Suppressor macrophage treated with lipopolysaccharide for 1 hour (primary cell): ENCODE results near the gene LRRC2.
"Not testable (repeated sequence)": the region's sequence is repeated elsewhere in the genome, so short reads cannot be mapped to it uniquely, and the experiment has no call there.

ENCODE experiments used
- DNase-seq, 3 donors: peaks; one replicate each; pipeline ENCODE4 v3.0.0-alpha.2; 2020 to 2022

LRRC2 gene

GRCh38 chr3:46580675-46581074, 14.6 kb upstream of the LRRC2 start:
- no peak for DNase-seq

GRCh38 chr3:46579756-46580286, 13.7 kb upstream of the LRRC2 start:
- no peak for DNase-seq

GRCh38 chr3:46578973-46579755, 13.1 kb upstream of the LRRC2 start:
- DNase-seq, result peak in 1 of 3 donors; percentile 13

DNA sequence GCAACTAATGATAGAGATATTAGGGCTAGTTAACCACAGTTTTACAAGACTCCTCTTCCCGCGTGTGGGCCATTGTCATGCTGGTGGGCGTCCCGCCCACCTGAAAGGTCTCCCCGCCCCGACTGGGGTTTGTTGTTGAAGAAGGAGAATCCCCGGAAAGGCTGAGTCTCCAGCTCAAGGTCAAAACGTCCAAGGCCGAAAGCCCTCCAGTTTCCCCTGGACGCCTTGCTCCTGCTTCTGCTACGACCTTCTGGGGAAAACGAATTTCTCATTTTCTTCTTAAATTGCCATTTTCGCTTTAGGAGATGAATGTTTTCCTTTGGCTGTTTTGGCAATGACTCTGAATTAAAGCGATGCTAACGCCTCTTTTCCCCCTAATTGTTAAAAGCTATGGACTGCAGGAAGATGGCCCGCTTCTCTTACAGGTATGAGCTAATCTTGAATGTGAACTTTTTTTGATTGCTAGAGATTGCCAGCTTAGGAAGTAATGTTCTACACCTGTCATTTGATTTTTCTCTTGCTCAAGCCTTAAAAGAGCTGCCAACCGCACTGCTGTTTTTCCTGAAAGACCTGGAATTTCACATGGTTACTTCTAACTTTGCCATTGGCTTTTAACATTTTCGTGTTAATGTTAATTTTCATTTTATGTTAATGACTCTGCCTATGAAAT, 11.6 kb upstream of the LRRC2 start:
- DNase-seq, result not testable (repeated sequence)

DNA sequence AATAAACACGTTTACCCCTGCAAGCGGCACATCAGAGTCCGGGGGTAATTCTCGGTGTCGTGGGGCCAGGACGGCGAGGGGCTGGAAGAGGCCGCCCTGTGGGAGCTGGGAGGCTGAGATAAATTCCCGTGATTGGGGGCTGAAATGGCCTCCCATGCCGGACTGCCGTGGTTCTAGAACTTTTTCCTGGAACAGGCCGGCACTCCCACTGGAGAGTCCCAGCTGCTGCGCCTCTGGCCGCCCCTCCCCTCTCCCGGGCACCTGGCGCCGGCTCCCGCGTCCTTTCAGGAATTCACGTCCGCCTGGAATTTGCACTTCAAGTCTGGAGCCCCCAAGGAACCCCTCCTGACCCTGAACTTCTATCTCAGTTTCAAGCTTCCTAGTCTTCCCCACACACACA, 10.8 kb upstream of the LRRC2 start:
- no peak for DNase-seq

DNA sequence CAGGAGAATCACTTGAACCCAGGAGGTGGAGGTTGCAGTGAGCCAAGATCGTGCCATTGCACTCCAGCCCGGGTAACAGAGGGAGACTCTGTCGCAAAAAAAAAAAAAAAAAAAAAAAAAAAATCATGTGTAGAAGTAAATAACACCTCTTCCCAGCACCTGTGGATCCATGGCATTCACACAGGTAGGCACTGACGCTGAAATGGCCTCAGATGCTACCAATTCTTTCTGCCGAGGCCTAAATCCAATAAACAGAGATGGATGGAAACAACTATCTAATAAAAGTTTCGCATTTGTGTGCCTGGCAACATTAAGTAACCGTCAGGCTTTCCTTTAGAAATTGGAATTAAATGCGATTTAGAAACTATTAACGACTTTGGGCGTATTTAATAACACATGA, 10.3 kb upstream of the LRRC2 start:
- DNase-seq, result no peak

- DNase-seq, result no peak
Observed at GRCh38 chr3:46575577-46576222, 9.6 kb upstream of the LRRC2 start.

- peak; percentile 44 to 53 (median 44) for DNase-seq
Observed at GRCh38 chr3:46574881-46575576, 8.9 kb upstream of the LRRC2 start.

DNA sequence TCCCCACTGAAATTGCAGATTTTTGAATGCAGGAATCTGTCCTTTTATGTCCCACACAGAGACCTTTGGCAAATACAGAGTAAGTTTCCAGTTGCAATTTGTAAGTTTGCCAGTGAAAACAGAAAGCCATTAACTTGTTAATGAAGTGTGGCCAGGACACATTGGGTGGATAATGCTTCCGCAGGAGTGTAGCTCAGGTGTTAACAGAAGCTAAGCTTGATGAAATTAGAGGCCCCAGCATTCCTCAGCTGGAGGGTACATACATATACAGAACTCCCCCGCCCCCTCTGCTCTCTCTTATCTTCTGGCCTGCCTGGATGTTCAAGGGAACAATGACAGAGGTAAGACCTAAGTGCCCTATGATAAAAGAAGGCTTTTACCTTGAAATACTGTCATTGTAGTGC, 8.1 kb upstream of the LRRC2 start:
- DNase-seq, result no peak

DNA sequence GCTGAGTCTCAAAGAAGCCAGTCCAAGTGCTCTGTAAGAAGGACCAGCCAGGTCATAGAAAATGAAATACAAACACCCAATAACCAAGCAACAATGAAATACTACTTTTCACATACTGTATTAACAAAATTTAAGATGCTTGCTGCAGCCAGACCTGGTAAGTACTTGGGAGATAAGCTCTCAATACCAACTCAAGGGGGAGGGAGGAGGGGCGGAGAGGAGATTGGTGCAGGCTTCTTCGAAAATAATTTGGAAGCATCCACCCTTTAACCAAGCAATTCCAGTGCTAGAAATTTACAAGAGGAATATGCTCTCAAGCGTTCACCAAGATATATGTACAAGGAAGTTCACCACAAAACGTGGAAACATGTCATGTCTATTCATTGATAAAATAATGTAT, 7.6 kb upstream of the LRRC2 start:
- DNase-seq, result no peak

GRCh38 chr3:46571684-46572083, 5.6 kb upstream of the LRRC2 start:
- DNase-seq, result no peak

DNA sequence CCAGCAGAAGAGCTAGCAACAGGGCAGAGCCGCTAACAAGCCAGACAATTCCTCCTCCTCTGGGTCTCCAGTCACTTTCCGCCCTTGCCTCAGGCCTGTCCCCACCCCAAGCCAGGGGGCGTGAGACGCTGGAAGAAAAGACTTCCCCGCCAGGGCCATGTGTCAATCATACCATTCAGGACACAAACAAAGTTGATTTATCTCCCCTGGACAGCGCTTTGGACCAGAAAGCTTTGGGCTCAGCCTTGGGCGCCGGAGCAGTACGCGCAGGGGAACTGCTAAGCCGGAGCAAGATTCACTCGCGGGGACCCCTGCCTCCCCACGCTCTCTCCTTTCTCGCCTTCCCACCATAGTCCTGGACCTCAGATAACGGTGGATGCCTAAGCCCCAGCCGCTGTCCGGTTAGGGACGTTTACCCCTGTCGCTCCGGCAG, 479 bp downstream of the LRRC2 start:
- peak in 2 of 3 donors; percentile 11 to 28 for DNase-seq

DNA sequence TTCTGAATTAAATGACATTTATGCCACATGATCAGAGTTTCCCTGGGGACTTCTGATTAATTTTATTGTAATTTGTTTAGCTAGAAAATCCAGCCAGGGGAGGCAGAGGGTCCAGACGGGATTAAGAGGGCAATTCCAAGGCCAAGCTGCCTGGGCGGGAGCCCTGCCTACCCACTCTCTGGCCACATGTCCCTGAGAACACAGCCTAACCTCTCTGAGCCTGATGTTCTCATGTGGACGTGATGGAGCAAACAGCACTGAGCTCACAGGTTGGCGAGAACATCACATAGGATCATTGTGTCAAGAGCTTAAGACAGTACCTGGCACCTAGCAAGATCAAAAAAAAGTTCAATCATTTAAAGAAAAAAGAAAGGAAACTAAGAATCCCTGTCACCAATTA, 1.0 kb downstream of the LRRC2 start:
- DNase-seq, result no peak

DNA sequence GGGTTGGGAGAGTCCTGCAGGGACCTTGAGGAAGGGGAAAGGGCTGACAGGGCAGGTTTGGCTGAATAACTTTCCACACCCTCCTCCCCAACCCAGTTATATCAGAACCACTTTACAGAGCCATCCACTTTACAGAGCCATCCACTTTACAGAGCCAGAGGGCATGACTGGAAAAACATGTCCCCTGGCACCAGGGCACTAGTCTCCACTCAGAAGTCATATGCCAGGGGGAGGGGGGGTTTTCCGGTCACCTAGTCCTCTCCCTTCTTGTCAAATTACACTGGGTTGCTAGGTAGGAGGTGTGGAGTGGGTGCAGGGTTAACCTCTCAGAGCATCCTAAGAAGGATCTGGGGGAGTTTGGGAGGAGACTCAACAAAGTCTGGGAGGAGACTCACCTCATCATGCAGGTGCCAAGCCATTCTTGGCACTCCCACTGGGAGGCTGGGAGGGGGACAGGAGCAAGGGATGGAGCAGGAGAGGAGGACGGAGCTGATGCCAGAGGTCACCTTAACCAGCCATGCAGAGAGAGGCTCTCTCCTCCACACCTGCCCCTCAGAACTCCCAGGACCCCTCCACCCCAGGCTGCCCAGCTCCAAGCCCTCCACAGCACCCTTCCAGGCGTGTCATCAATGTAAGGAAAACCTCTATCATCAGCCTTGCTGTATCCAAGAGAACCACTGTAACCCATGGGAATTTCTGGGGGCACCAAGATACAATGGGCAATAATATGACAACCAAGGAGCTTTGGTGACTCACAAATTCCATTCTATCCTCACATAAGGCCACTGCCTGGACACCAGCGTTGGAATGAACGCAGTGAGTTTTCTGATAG, 1.7 kb downstream of the LRRC2 start:
- DNase-seq, result no peak

DNA sequence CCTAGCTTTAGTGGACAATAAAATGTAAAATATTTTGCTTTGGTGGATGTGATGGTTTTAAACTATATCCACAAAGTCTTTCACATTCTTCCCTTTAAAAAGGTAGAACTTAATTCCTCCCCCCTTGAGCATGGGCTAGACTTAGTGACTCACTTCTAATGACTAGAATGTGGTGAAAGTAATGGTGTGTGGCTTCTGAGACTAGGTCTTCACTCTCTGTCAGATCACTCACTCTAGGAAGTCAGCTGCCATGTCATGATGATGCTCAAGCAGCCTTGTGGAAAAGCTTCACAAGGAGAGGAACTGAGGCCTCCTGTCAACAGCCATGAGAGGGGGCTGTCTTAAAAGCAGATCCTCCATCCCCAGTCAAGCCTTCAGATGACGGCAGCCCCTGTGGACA, 4.2 kb downstream of the LRRC2 start:
- peak in 2 of 3 donors; percentile 18 to 31 for DNase-seq

DNA sequence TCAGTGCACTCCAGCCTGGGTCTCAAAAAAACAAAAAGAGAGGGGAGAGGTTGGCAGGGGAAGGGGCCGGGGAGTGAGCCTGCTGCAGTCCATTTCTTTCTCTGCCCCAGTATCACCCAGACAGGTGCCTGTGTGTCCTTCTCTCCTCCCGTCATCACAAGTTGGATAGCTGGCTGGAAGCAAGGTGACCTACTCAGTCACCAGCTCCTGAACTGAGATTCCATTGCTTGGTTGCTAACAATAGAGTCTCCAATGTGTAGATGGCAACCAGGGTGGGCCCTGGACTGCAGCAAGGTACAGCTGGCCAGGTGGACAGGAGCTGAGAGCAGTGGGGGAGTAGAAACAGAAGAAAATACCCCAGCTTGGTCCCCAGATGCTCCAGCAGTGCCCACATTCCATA, 4.6 kb downstream of the LRRC2 start:
- DNase-seq, result no peak

GRCh38 chr3:46559091-46559704, 6.9 kb downstream of the LRRC2 start:
- no peak for DNase-seq

GRCh38 chr3:46558184-46559043, 7.7 kb downstream of the LRRC2 start:
- peak; percentile 91 to 92 (median 91) for DNase-seq

DNA sequence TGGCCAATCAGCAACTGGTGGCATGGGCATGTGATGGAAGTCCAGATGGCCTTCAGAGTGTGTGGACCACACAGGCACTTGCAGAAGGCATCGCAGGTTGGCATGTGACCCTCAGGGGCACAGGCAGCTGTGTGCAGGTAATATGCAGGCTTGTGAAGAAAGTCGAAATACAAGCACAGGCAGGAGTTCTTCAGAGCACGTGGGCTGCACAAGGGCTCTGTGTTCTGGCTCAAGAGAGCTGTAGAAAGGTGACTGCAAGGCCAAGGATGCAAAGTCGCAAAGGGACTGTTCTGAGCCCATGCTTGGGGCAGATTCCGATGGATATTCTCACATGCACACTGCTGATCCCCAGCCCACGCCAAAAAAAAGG, 8.3 kb downstream of the LRRC2 start:
- DNase-seq, result no peak

DNA sequence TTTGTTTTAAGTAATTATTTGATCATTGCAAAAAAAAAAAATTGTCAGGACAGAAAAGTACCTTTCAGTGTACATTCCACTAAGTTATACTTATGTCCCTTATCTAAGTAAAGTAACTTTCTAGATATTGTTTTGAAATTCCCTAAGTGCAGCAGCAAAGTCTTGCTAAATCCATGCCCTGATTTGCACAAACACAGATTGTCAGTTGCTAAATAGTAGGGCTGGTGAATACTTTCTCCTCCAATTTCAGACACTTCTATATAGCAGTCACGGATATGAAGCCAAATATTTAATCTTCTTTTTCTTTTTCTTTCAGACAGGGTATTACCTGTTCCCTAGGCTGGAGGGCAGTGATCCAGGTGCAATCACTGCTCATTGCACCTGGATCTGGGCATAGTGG, 12.9 kb downstream of the LRRC2 start:
- no peak for DNase-seq

- no peak for DNase-seq
Observed at GRCh38 chr3:46552538-46552937, 13.6 kb downstream of the LRRC2 start.
